Fibroblast of skin of right quadriceps (primary cell): Measurements from ENCODE around the gene LAD1.

Experiments used
- DNase-seq: peaks from one replicate; pipeline ENCODE4 v3.0.0-alpha.2; 2013

The LAD1 gene

DNA sequence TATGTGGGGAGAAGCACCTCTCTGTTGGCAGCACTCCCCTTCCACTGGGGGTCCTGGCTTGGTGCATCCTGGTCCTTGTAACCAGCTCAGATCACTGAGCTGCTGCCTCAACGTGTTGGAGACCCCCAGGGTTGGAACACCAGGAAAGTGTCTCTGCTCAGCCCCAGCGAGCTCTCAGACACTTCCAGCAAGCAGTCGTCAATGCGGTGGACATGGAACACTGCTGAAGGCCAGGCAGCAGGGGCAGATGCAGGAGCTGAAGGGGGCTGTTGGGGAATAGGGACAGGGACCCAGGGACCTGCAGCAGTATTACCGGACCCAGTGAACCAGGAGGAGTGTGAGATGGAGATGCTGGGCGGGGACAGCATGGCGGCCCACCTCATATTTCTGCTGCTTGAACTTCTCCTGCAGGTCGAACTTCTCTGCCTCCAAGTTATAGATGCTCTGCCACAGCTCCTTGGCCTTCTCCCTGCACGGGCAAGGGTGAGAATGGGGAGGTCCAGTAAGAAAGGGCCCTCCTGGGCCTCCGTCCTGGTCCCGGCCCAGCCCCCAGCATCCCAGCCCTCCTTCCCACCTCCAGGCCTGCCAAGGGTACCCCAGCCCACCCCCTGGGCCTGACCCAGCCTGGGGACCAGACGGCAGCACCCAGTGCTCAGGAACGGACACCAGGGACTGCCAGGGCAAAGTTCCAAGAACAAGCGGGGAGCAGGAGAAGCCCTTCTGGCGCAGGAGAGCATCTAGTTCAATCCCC, 38.0 kb downstream of the LAD1 start:
- no peak for DNase-seq

DNA sequence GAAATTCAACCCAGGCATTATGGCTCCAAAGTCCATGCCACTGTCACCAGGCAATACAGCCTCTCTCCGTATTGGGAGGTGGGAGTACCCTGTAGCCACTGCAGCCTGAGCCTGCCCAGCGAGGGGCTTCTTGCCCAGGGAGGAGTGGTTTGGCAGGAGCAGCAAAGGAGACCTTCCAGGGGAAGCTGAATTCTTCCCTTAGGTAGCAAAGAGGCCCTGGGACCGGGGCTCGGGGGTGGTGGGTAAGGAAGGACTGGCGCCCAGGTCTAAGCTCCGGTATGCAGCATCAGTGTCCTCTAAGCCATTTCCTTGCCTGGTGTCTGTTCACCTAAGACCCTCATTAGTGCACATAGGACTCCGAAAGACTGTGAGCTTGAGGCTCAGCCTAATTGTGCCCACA, 38.6 kb downstream of the LAD1 start:
- DNase-seq = no peak

DNA sequence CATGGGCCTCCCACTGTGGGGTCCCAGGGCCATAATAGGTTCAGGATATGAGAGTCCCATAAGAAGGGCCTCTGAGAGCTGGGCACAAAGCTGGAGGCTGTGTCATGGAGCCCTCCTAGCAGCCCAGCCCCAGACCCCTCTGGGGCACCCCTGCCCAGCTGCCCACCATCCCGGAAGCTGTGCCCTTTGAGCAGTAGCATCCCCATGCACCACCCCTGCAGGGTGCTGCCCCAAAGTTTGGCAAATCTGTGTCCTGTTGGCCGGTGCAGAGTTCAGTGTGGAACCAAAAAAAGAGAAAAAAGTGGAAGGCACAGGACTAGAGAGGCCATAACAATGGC, 39.3 kb downstream of the LAD1 start:
- no peak for DNase-seq

DNA sequence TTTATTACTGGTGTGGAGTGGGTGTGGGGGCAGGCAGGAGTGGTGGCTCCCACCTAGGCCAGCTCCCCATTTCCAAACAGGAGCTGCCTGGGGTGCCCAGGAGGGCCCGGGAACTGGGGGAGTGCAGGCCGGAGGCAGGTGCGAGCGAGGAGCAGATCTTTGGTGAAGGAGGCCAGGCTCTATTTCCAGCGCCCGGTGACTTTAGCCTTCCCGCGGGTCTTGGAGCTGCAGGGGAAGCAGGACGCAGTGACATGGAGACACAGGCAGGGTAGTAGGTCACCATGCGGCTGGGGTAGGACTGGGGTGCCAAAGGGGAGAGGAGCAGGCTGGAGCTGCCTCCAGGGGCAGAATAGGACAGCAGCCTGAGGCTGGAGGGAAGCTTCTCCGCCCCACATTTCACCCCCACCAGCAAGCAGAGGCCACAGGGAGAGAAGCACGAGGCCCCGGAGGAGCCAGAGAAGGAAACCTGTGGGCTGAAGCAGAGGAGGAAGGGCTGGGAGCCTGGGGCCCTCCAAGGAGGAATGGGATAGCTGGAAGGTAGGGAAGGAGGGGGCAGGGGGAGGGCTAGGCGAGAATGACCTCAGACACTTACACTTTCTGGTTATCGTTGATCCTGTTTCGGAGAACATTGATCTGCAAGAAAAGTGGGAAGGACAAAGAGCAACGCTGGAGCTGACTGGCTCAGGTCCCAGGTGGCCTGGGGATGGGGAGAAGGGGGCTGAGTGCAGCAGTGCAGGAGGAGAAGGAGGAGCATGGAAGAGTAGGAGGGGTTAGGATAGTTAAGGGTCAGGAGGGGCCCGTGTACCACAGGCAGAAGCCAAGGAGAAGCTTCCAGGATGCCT, 39.9 kb downstream of the LAD1 start:
- DNase-seq = no peak

DNA sequence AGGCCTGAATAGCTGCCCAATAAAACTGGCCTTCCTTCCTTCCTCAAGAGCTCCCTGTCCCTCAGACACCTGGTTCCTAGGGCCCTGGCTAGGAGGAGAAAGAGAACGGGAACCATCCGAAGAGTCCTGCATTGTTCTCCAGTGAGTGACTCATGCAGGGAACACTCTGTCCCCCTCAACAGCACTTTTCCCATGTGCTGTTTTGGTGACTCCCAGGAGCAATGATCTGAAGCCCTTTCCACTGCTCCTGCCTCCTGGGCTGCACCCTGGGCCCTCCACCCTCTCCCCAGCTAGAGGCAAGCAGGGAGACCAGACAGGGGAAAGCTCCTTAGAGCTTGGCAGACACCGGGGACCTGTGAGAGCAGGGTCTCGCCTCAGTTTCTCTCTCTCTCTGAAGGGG, 40.5 kb downstream of the LAD1 start:
- DNase-seq = peak; percentile 9

DNA sequence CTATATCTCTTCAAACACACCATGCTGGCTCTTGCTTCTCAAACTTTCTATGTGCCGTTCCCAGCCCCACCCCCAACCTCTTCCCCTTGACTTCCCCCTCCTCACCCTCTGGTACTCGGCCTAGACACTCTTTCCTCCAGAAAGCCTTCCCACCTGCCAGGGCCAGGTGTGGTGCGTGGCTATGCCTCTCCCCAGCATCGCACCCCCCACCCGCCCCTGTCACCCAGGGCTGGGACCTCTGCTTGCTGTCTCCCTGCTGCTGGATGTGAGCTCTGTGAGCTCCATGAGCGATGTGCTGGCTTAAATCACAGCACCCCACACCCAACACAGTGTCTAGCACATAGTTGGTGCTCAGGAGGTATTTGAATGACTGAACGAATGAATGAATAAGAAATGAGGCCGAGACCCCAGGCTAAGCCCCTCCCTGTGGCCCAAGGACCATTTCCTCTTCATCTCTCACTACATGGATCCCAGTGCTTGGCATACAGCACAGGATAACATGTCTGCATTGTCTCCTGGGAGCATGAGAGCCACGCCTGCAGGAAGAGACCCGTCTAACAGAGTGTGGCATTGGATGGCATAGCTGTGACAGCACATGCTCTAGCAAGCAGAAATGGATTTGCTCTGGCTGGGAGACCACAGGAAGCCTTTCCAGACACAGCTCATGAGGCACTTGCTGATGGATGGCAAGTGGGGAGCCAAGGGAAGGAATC, 41.3 kb downstream of the LAD1 start:
- DNase-seq = no peak

DNA sequence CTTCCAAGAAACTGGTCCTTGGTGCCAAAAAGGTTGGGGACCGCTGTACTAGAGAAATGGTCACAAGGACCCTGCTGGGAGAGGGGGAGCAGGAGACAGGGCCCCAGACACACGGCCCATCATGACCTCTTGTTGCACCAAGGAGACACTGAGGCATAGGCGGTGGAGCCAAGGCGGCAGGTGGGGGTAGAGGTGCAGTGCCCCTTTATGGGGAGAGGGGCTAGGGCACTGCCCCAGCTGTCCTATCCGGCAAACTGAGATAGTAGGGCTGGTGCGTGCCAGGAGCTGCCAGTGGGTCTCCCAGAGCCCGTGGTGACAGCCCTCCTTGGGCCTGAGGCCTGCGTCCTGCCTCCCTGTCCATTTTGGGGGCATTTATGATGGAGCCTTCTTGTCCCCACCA, 41.9 kb downstream of the LAD1 start:
- DNase-seq = no peak

DNA sequence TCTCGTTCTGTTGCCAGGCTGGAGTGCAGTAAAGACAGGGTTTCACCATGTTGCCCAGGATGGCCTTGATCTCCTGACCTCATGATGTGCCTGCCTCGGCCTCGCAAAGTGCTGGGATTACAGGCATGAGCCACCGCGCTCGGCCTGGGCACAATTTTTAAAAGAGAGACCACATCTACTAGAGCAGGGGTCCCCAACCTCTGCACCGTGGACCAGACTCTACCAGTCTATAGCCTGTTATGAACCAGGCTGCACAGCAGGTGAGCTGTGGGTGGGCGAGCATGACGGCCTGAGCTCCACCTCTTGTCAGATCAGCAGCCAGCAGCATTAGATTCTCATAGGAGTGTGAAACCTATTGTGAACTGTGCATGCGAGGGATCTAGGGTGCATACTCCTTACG, 42.4 kb downstream of the LAD1 start:
- DNase-seq = no peak

DNA sequence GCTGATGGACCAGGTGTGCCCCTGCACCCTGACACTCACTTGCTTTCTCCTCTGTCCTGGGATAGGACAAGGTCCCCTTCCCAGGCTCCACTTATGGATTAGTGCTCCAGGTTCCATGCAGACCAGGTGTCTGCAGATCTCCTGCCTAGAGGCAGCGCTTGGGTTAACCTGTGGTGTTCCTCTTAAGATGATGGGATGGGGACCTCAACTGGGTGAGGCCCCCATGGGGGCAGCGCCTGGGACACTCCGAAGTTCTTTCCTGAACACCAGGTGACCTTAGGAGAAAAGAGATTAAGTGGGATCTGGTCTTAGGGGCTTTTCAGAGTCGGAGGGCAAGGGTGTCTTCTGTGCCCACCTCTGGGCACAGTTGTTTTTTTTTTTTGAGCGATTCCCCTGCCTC, 42.9 kb downstream of the LAD1 start:
- DNase-seq = no peak

DNA sequence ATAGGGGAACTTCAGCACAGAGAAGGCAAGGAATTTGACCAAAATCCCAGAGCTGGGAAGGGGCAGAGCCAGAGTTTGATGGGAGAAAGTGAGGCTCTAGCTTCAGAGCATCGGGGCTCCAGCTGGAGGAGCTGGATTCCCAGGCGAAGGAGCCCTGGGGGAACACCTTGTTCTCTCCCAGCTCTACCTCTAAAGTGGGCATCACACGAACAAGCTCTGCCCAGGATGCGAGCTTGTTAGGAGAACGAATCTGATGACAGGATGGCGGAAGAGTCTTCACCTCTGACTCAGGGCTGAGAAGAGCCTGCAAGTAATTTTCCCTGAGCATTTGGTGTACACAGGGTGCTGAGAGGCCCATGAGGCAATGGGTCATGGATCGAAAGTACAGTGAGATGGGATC, 43.7 kb downstream of the LAD1 start:
- DNase-seq = no peak

DNA sequence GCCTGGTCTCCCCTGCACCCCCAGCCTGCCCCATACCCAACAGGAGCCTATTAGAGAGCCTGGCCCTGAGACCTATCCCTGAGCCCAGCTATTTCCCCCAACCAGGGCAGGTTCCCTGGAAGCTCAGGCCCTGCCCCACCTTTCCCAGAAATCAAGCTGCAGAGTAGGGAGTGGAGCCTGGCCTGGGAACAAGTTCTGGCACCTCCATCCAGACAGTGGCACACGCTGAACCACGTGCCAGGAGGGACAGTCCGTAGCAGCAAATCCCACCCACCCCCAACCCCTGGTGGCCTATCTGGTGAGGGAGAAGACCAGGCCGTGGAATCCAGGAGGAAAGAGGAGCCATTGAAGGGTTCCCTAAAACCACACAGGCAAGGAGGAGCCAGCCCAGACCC, 44.2 kb downstream of the LAD1 start:
- no peak for DNase-seq

DNA sequence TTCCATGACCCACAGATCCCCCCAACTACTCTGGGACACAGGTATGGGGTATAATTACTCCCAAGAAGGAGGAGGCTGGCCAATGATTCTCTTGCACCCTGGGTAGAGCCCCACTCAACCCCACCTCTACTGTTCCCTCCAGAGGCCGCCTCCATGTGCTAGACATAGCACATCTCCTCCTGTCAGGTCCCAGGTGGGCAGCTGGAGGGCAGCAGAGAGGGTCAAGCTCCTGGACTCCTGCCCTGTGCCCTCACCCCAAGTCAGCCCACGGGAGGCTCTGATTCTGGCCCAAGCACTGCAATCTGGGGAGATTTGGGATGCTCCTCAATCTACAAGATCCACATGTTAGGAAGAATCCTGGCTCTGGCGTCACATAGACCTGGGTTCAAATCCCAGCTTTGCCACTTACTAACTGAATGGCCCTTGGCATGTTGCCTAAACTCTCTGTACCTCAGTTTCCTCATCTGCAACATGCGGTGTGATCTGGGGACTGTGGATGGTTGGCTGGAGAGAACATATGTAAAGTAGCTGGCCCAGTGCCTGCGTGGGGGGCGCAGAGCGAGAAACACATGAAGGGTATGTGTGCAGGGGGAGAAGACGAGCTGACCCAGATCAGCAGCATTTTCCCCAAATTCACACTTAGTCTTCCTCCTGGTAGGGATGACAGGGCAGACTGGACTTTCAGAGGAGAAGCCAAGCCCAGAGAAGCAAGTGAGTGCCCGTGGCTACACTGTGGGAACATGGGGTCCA, 44.8 kb downstream of the LAD1 start:
- DNase-seq = no peak

DNA sequence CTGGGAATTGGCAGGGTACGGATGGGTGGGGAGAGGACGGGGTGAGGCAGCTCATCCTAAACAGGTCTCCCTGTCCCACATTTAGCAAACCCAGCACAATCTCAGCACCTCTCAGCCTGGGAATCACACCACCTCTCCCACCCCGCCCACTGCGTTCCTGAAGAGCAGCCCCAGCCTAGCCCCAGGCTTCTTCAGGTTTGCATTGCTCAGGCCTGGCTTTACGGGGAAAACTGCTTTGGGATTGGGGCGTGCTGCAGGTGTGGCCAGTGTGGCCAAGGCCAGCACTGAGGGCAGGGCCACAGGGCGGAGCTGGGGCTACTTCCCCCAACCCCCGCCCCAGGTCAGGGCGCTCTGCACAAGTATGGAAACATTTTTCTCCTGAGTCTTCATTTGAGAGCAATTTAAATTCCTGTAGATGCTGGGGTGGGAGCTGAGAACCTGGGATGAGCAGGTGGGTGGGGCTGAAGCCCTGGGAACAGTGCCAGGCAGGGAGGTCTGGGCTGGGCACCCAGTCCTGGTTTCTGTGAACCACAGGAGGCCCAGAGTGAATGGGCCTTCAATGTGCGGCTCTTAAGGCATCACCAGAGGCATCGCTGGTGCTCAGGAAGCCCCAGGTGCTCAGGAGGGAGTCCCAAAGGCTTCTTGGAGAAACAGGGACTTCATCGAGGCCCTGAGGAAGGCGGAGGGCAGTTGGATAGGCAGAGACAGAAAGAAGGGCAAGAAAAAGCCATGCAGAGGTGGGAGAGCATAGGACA, 45.8 kb downstream of the LAD1 start:
- DNase-seq = no peak

DNA sequence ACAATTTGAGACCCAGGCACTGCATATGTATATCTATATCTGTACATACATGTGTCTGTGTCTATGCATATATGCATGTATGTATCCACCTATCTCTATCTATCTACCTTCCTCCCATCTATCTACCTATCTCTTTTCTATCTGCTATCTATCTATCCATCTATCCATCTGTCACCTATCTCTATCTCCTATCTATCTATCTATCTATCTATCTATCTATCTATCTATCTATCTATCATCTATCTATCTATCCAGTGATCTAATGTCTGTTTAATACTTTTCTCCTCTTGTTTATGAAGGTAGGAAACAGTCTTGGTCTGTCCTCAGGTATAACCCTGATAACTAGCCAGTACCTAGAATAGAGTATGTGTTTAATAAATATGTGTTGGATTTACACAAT, 47.5 kb downstream of the LAD1 start:
- no peak for DNase-seq

DNA sequence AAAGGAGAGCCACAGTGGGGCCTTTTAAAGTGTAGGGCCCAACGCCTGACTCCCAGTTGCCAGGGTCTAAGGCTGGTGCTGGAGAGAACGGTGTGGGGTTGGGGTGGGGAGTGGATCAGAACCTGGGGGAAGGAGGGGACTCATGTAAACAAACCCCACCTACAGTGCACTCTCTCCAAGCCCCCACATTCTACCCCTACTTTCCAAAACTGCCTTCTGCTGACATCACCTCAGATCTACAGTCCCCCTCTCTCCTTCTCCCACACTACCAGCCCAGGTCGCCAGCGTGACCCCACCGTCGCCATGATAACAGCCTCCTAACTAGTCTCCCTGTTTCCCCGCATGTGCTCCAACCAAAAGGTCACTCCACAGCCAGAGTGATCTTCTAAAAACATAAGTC, 48.2 kb downstream of the LAD1 start:
- no peak for DNase-seq

DNA sequence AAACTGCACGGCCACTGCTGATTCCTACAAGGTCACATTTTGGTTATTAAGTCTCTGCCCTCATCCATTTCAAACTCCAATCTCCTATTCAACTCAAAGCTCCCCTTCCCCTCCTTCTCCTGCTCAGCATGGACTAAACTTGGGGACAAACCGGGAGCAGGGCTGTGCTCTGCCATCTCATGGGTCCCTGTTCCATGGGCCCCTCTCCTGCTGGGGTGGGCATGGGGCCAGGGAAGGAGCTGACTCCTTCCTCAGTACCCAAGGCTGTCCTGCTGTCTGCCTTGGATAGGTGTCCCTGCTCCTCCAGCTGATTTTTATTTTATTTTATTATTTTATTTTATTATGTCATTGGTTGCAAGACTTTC, 48.8 kb downstream of the LAD1 start:
- no peak for DNase-seq

DNA sequence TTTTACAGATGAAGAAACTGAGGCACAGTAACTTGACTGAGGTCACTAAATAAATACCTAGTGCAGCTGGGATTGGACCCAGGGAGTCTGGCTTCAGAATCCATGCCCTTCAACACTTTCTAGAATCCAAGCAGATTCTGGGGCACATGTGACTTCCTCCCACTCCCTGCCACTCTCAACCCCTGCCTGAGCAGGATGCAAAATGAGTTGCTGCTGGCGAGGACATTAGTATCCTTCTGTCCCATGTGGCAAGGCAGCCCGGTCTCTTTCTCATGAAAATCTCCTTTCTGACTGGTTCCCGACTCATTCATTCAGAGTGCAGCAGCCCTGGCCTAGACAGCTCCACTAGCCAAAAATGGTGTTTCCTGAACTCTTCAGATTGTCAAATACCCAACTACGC, 50.0 kb downstream of the LAD1 start:
- DNase-seq = no peak

DNA sequence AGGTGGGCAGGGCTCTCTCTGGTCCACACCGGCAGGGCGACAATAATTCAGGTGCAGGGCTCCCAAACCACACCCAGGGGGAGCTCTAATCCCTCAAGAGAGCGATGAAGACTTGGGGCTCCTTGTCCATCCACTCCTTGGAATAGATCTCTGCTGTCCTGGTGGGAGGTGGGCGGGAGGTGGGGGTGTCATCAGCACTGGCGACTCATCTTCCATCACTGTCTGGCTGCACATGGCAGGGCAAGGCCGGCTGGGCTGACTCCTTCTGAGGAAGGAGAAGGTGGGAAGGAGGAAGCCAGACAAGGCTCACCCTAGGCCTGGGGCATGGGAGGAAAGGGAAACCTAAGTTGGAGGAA, 50.9 kb downstream of the LAD1 start:
- peak; percentile 56 for DNase-seq

DNA sequence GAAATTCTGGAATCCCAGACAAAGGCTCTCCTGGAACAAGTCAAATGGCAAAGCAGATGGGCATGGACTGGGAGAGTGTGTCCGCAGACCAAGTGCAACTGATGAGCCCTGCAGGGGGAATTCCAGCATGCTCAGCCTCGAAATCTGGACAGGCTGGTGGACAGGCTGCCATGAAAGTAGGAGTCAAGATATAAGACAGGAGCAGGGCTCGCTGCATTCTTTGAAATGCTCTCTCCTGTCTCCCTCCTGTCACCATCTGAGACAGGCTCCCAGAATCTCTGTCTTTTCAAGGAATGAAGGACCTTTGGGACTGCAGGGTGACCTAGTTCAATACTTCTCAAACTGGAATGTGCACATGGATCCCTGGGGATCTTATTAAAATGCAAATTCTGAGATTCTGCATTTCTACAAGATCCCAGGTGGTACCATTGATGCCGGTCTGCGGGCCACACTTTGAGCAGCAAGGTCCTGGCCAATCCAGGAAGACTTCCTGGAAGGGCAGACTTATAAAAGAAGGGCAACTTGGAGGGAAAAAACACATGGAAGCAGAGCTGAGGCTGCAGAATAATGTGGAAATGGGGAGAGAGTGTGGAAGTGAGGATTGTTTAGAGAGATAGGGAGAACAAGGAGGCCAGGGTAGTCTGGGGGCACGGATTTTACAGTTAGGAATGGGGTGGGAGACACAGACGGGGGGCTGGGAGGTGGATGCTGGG, 51.5 kb downstream of the LAD1 start:
- DNase-seq = no peak

DNA sequence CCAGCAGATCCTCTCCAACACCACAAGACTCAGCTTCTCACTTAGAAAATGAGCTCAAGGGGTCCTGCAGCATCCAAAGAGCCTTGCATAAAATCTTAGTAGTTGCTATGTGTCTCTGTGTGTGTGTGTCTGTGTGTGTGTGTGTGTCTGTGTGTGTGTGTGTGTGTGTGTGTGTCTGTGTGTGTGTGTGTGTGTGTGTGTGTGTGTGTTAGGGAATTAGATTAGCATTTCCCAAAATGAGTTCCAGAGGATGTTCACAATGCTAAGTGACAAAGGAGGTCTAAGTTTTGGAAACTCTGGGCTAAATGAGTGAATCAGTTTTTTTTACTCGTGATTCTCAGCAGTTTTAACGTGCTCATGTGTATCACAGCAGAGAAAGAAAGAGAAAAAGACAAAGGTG, 52.1 kb downstream of the LAD1 start:
- DNase-seq = no peak

DNA sequence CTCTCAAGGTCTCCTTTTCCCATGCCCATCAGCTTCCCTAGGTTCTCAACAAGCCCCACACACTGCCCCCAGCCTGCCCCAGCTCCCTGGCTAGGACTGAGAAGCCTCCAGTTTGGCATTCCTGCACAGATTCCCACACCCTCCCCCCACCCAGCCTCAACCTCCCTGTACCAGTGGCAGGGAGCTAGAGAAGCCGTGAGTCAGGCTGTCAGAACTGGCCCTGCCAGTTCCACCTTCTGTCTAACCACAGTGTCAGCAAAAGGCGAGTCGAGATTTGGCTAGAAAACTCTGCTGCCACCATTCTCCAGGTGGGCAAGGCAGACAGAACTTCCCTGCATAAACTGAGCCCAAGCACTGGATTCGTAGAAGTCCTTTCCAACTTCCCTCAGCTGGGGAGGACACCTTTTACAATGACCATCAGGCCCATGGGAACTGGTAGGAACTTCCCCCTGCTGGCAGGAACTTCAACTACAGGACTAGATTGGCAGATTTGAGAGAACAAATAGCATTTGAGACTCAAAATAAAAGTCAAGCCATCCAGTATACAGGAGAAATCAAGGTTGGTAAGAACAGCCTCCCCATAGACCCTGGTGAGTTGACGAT, 52.7 kb downstream of the LAD1 start:
- peak; percentile 50 for DNase-seq

DNA sequence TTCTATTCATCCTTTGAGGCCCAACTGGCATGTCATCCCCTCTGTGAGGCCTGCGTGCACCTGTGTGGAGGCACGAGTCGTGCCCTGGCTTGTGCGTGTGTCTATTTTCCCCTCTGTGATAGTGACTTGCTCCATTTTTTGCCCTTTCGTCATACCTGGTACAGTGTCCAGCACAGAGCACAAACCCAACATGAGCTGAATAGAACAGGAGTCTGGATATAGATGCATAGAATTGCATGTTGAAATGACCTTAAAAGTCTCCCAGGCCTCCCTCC, 54.1 kb downstream of the LAD1 start:
- no peak for DNase-seq
